Frontal cortex (tissue), 4 donors: ENCODE results near the gene PXN. TPM values are rescaled to one million over a fixed set of nuclear protein-coding genes. Genes with fewer than 3 reads are reported as not detected.
"Not testable (repeated sequence)": the region's sequence is repeated elsewhere in the genome, so short reads cannot be mapped to it uniquely, and the experiment has no call there.

Source experiments
- DNase-seq, 2 donors: peaks; one replicate each; pipeline ENCODE4 v3.0.0; 2012; ENCODE audit warnings: low spot score in 2 of 2
- FAIRE-seq: peaks from 2 replicates; lab custom pipeline; 2012; peaks lifted over from hg19 to GRCh38; lab: Jason Lieb, UNC
- total RNA-seq: library from RNA; depleted of rRNA; stranded (reverse); fragments of >200 nt; gene quantifications from one replicate; pipeline ENCODE4 v1.2.3, GENCODE V29; 2014
- donor health status: control.
- donor health status: control.
- donor health status: control.

PXN gene
- total RNA-seq, 1 donor from 2014 or later, result 2.4 TPM

DNA sequence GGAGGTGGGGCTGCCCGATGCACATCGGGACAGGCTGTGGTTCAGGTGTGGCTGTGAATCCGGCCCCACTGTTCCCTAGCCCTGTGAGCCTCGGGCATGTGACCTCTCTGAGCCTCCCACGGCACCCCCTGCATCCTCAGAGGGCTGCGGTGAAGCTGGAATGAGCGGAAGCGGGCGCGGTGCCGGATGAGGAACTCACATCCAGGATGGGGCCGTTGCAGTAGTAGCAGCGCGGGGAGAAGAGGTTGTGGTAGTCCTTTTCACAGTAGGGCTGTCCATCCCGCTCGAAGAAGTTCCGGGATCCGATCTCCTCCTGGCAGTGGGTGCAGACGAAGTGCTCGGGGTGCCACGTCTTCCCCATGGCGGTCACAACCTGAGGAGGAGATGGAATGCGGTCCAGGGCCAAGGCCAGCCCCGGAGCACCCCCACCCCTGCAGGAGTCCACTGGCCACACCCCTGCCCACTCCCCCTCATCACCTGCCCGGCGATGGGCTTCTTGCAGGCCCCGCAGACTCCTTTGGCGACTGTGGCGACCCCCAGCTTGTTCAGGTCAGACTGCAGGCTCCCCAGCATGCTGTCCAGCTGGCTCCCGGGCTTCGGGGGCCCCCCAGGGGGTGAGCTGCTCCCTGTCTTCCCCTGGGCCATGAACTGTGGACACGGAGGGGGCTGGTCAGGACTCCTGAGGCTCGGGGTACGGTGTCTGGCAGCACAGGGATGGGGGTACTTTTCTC lies 50.7 kb downstream of the PXN start:
- FAIRE-seq, result no peak
- no peak for DNase-seq

DNA sequence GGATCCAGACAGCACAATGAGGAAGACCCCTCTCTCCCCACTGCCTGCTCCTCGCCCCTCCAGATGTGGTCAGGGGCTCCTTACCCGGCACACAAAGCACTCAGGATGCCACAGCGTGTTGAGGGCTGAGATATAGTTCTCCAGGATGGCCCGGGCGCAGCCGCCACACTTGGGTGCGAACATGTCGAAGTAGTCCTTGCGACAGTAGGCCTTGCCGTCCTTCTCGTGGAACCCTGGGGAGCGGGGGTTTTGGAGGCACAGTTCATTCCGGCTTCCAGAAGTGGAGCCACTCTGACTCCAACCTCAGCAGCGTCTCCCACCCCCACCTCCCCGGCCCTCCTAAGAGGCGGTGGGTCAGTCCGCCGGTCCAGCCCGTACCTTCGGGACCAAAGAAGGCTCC lies 51.8 kb downstream of the PXN start:
- DNase-seq, result no peak
- no peak for FAIRE-seq

DNA sequence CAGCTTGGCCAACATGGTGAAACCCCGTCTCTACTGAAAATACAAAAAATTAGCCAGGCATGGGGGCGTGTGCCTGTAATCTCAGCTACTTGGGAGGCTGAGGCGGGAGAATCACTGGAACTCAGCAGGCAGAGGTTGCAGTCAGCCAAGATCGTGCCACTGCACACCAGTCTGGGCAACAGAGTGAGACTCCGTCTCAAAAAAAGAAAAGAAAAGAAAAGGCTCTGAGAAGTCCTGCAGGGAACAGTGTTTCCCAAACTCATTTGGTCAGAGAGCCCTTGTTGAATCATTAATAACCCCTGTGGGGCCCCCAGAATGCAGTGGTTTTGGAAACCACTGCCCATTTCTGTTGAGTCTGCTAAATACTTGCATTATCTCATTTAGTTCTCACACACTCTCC lies 52.3 kb downstream of the PXN start:
- not testable (repeated sequence) for DNase-seq, FAIRE-seq

DNA sequence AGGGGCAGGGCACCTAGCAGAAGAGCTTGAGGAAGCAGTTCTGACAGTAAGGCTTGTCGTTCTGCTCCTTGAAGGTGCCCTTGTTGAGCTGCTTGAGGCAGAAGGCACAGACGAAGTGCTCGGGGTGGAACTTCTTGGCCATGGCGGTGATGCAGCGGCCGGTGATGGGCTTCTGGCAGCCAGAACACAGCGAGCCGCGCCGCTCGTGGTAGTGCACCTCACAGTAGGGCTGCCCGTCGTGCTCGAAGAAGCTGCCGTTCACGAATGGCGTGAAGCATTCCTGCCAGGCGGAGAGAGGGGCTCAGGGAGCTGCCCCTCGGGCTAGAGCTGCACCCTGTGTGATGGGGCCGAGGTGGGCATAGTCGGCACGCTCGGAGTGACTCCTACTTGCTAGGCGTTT lies 53.2 kb downstream of the PXN start:
- FAIRE-seq (no peak), DNase-seq (no peak)

DNA sequence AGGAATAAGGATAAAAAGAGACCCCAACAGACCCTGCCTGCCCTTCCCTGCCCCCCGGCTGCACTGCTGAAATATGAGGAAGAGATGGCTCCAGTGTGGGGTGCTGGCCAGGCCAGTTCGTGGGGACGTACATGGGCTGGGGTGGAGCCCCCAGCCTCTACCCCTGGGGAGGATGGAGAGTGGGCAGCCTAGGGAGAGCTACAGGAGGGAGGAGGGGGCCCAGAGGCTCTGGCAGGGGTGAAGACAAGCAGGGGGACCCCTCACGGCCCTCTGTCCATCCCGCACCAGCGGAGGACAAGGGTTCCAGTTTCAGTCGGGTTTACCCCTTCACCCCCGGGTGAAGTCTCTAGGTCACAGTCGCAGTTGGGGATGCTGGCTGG lies 53.6 kb downstream of the PXN start:
- no peak for DNase-seq
- no peak for FAIRE-seq

DNA sequence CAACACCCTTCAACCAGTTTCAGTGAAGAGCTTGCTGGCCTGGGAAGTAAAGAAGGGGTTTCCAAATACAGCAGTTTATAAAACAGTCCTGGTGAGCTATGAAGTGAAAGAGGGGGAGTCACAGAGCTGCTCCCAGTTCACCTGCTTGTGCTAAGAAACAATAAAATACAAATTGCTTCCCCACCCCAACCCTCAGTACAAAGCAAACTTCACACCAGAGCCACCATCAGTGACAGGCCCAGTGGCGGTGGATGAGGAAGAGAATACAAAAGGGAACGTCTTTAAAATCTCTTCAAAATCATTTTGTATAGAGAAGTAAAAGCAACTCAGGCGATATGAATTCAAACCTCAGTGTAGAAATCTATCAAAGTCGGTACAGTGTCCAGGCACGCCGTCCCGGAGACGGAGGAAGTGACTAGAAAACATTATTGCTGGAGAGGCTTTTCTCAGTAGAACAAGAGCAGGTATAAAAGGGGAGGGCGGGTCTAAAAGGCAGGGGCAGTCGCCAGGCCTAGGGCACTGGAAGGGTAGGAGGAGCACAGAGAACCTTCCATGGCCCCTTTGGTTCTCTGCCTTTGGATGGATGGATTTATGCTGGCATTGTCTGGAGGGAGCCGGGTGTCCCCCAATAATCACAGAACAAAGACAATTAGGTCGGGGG lies 54.2 kb downstream of the PXN start:
- DNase-seq (no peak), FAIRE-seq (no peak)

DNA sequence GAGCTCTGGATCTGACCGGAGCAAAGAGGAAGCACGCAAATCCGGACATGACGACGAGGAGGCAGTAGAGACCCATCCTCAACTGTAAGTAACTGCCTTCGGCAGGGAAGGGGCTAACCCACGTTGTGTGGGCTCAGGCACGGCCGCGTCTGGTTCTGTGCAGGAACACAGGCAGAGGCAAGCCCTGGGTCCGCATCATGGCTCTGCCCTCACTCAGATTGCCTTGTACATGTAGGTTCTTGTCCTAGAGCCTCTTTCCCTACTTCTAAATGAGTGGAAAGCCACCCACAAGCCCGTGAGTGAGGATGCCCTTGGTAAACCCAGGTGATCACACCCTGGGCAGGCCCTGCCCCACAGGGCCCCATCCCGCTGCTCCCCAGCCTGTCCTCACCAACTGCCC lies 55.7 kb downstream of the PXN start:
- no peak for FAIRE-seq
- DNase-seq, result no peak

DNA sequence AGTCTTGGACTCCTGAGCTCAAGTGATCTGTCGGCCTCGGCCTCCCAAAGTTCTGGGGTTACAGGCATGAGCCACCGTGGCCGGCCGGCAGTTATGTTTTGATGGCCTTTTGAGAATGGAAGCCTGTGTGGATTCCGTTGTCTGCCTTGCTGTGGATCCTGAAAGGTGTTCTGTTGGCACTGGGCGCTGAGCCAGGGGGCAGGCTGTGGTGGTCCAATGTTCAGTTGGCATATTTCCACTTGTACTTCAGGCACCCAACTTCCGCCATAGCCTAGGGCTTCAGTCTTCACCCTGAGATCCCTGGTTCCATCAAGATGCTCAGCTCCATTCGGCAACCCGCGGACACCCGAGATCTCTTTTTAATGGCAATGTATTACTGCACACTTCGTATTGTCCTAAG lies 58.3 kb downstream of the PXN start:
- FAIRE-seq (no peak), DNase-seq (no peak)

DNA sequence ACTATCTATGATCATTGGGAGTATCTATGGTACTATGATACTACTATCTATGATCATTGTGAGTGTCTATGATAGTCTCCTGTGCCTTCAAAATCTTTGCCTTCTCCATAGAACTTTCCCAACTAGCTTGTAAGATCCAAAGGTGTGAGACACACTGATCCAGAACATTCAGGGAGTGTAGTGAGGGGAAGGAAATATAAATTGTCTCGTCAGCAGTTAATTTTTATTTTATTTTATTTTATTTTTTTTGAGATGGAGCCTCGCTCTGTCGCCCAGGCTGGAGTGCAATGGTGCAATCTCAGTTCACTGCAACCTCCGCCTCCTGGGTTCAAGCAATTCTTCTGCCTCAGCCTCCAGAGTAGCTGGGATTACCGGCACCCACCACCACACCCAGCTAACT lies 58.7 kb downstream of the PXN start:
- not testable (repeated sequence) for FAIRE-seq, DNase-seq

DNA sequence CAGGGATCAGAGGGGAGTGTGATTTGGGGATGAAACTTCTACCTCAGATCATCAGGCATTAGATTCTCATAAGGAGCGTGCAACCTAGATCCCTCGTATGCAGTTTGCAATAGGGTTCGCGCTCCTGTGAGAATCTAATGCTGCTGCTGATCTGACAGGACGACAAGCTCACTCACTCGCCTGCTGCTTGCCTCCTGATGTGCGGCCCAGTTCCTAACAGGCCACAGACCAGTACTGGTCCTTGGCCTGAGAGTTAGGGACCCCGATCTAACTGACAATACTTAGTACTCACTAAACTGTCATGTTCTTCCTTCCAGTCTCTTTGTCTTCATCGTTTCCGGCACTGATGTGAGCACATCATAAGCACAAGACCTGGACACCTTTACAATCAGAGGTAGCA lies 59.3 kb downstream of the PXN start:
- DNase-seq (no peak), FAIRE-seq (no peak)

DNA sequence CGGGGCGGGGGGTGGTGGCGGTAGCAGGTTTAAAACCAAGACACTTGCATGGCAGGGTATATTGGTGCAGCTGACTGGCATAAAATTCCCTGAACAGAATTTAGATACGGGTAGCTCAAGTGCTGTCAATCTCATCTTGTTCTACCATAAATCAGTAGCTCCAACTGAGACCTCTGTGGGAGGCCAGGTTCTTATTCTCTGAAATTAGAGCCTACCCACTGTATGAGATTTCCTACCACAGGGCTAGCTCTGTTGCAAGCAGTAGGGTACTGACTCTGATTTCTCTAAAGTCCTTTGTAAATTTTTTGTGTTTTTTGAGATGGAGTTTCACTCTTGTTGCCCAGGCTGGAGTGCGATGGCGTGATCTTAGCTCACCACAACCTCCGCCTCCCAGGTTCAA lies 61.4 kb downstream of the PXN start:
- FAIRE-seq (no peak), DNase-seq (no peak)

DNA sequence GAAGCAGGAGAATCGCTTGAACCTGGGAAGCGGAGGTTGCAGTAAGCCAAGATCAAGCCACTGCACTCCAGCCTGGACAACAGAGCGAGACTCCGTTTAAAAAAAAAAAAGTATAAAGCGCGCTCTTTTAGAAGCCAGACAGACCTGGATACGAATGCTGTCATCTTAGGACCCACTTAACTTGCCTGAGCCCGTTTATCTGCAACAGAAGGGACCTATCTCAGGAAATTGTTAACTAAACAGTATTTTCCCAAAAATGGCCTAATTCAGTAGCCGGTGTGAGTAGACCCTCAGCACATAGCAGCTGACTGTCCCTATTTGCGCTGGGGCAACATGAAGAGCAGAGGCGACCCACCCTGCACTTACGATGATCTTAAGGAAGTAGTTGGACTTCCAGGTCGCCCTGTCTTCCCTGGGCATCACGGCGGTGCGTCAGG lies 65.1 kb downstream of the PXN start:
- no peak for FAIRE-seq

DNA sequence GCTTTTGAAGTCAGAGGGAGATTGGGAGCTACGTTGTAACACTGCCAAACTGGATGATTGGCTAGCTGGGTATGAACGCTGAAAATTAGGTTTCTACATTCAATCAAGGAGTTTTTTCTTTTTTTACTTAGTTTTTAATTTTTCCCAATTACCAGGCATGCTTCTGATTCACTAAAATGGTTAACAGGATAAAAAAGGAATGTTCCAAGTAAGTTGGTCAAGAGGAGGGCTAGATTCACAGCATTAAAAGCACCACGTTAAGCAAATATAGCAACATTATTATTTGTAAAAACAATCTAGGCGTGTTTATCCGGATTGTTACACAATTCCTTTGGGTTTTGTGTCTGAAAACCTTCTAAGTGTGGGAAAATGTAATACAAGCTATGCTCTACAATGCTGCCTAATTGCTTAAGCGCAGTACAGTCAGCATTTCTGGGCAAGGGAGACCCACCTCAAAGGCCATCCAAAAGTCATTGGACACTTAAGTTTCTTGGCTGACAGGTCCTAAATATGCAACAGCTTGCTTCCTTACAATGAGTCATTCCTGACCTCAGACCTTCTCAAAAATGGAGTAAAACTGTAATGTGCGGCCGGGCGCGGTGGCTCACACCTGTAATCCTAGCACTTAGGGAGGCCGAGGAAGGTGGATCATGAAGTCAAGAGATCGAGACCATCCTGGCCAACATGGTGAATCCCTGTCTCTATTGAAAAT lies 65.8 kb downstream of the PXN start:
- DNase-seq (no peak), FAIRE-seq (no peak)

More for the DNA sequence above, 65.1 kb downstream of the PXN start:
- no peak for DNase-seq

DNA sequence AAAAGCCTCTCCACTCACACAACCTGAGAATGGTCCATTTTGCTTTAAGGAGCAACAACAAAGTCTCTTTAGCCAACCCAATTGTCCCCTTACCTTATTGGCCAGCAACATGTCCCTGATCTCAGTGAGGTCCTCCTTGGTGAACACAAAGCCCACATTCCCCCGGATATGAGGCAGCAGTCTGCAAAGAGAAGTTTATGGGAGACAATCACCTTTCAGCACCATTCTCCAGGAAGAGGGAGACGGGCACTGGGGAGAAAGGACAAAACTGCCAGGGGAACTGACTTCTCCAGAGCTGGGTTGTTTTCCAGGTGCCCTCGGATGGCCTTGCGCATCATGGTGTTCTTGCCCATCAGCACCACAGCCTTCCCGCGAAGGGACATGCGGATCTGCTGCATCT lies 66.5 kb downstream of the PXN start:
- no peak for FAIRE-seq
- DNase-seq, result no peak

DNA sequence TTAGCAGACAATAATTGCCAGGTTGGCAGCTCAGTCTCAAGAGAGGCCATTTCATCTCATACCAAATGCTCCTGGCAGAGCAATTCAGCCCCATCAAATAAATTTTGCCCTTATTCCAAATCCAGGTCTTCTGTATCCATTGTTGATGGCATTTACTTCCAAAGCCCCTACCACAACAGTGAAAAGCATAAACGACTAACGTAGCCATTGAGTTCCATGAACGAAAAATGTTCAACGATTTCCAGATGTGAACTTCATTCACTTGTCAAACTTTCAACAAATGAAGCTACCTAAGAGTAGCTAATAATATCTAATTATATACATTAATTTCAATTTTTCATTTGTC lies 68.0 kb downstream of the PXN start:
- FAIRE-seq, result no peak

DNA sequence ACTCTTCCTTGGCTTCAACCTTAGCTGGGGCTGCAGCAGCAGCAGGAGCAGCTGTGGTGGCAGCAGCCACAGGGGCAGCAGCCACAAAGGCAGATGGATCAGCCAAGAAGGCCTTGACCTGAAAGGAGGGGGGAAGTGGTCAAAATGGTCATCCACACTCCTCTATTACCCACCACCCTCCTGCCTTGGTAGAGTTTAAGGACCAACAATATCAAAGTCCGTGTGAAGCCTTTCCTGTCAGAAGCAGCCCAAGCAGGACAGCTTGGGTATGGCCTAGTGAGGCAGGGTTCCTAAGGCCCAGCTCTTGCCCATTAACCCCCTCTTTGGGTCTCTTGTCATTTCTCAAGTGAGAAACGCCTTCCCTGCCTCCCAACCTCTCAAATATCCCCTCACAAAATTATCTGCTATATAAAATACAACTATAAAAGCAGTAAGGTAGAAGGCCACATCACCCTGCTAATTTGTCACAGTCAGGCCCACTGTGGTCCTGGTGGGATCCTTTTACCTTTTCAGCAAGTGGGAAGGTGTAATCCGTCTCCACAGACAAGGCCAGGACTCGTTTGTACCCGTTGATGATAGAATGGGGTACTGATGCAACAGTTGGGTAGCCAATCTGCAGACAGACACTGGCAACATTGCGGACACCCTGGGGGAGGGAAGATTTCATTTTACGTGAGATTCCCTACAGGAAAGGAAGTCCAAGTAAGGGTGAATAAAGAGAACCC lies 68.6 kb downstream of the PXN start:
- not testable (repeated sequence) for FAIRE-seq, DNase-seq

More for the DNA sequence above, 68.0 kb downstream of the PXN start:
- DNase-seq, result no peak

DNA sequence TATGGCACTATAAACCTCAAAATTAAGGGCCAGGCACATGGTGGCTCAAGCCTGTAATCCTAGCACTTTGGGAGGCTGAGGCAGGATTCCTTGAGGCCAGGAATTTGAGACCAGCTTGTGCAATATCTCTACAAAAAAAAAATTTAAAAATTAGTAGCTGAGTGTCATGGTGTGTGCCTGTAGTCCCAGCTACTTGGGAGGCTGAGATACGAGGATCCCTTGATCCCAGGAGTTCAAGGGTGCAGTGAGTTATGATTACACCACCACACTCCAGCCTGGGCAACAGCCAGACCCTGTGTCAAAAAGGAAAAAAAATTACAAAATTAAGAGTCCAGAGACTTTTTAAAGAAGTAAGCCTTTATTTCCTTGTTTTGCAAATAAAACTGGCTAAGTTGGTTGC lies 69.2 kb downstream of the PXN start:
- no peak for DNase-seq
- FAIRE-seq, result no peak

DNA sequence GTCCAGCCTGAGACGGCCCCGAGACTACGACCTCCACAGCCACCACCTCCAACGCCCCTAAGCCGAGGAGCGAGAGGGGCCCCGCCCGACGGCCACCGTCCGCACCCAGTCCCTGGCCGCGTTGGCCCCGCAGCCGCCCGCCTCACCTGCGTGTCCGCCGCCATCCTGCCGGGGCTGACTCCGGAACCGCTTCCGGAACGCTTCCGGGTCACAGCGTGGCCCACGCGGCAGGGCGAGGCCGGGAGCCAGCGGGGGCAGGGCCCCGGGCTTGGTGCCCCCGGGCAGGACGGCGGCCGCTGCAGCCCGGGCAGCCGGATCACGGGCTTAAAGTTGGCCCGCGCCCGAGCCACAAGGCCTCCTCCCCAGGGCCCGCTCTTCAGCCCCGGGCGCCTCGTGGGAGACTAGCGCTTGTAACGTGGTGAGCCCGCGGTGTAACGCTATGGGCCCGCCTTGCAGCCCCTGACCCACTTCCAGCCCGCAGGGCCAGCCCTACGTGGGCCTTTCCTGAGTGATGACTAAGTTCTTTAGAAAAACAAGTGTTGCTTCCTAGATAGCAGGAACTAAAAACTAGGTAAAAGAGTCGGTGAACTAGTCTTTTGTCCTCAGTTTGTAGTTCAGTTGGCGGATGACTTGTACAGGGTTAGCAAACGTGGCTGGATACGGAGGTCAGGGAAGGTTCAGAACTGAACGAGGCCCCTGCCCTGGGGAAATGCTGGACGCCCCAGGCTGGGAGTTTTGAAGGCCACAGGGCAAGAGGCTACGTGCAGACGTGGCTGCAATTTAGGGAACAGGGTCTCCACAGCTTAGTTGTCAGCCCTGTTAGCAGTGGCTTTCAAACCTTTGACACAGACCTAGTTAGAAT lies 70.8 kb downstream of the PXN start, which contains the start of gene GCN1:
TSS of gene GCN1 (minus strand) at position 182 of the 862 bp plus-strand sequence. CDS start at position 164, 18 bp downstream.
- no peak for FAIRE-seq

DNA sequence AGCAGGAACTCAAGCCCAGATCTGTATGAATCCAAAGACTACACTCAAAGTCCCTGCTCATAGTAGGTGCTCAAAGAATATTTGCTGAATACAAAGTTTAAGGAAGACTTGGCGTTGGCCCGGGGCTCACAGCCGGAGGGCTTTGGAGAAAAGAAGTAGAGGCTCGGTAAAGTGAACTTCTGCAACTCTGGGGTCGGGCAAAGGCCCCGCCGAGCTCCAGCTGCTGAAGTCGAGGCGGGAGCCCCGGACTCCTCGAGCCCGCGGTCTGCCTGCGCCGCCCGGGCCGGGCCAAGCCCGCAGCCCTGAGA lies 71.3 kb downstream of the PXN start:
- DNase-seq (peak in 1 of 2 donors; percentile 27), FAIRE-seq (no peak)

More for the DNA sequence above, 70.8 kb downstream of the PXN start, which contains the start of gene GCN1:
- peak; percentile 95 for DNase-seq
